Mesendoderm (in vitro differentiated cells): ENCODE results near the gene INTS4. TPM values are rescaled to one million over a fixed set of nuclear protein-coding genes. Genes with fewer than 3 reads are reported as not detected.
A peak's percentile ranks its signal among the peaks of the same experiment; 100 is the strongest.
"Not testable (repeated sequence)": the region's sequence is repeated elsewhere in the genome, so short reads cannot be mapped to it uniquely, and the experiment has no call there.

Source experiments
- DNase-seq: peaks from one replicate; pipeline ENCODE4 v3.0.0; 2013
- H2AK5ac ChIP-seq: 2 replicates; pipeline ENCODE4 v1.6.1; 2013; ENCODE audit warnings: low read length, inconsistent platforms
- H2BK120ac ChIP-seq: 2 replicates; pipeline ENCODE4 v1.6.1; 2013; ENCODE audit warnings: low read depth, mild to moderate bottlenecking, low read length, moderate library complexity, mixed read lengths
- H2BK15ac ChIP-seq: replicated peaks from 2 replicates; pipeline ENCODE4 v1.6.1; 2013; ENCODE audit warnings: low read depth, mild to moderate bottlenecking, moderate library complexity
- H2BK5ac ChIP-seq: 2 replicates; pipeline ENCODE4 v1.6.1; 2013; ENCODE audit warnings: low read length, inconsistent platforms
- H3K18ac ChIP-seq: 2 replicates; pipeline ENCODE4 v1.6.1; 2013; ENCODE audit warnings: mild to moderate bottlenecking, low read length, mixed read lengths
- H3K23ac ChIP-seq: one replicate; pipeline ENCODE4 v1.6.1; 2013; ENCODE audit warnings: low read length
- H3K27ac ChIP-seq: 2 replicates; pipeline ENCODE4 v1.5.1; 2013; ENCODE audit warnings: low read depth, mild to moderate bottlenecking, inconsistent platforms, low read length, moderate library complexity
- H3K27me3 ChIP-seq: 2 replicates; pipeline ENCODE4 v1.6.1; 2013; ENCODE audit warnings: low read length, control low read depth, mild to moderate bottlenecking, inconsistent platforms; ENCODE audit not compliant: insufficient read depth, poor library complexity
- H3K36me3 ChIP-seq: 2 replicates; pipeline ENCODE4 v1.6.1; 2013; ENCODE audit warnings: low read length, inconsistent platforms; ENCODE audit not compliant: control insufficient read depth, insufficient read depth
- H3K4ac ChIP-seq: one replicate; pipeline ENCODE4 v1.6.1; 2013; ENCODE audit warnings: low read depth, mild to moderate bottlenecking, low read length, moderate library complexity
- H3K4me1 ChIP-seq: 2 replicates; pipeline ENCODE4 v1.6.1; 2013; ENCODE audit warnings: low read depth, low read length, inconsistent platforms; ENCODE audit not compliant: control insufficient read depth
- H3K4me2 ChIP-seq: 2 replicates; pipeline ENCODE4 v1.6.1; 2013; ENCODE audit warnings: low read length
- H3K4me3 ChIP-seq: 2 replicates; pipeline ENCODE4 v1.5.1; 2013; ENCODE audit warnings: mild to moderate bottlenecking, low read length
- H3K56ac ChIP-seq: one replicate; pipeline ENCODE4 v1.6.1; 2013; ENCODE audit warnings: low read length
- H3K79me1 ChIP-seq: 2 replicates; pipeline ENCODE4 v1.6.1; 2013; ENCODE audit warnings: low read length, inconsistent platforms
- H3K79me2 ChIP-seq: 2 replicates; pipeline ENCODE4 v1.6.1; 2013; ENCODE audit warnings: mild to moderate bottlenecking, low read length; ENCODE audit not compliant: control insufficient read depth, insufficient read depth
- H3K9ac ChIP-seq: 2 replicates; pipeline ENCODE4 v1.6.1; 2013; ENCODE audit warnings: low read length, inconsistent platforms
- H4K5ac ChIP-seq: one replicate; pipeline ENCODE4 v1.6.1; 2013; ENCODE audit warnings: low read length
- H4K8ac ChIP-seq: one replicate; pipeline ENCODE4 v1.6.1; 2013; ENCODE audit warnings: low read depth, mild to moderate bottlenecking, control low read depth, low read length, moderate library complexity
- WGBS: extraction: QIAGEN DNeasy Blood & Tissue Kit; methylation state at CpG from one replicate; pipeline ENCODE4 v1.1.7; 2013; ENCODE audit warnings: low lambda C conversion rate, missing lambda C conversion rate; ENCODE audit not compliant: insufficient coverage; ENCODE audit errors: extremely low coverage; 5-methylcytosine and 5-hydroxymethylcytosine counted together
- polyA plus RNA-seq, 2 experiments: library from polyadenylated mRNA; stranded (reverse); fragments of 200-250 nt; gene quantifications; one replicate each; pipeline ENCODE4 v1.2.3, GENCODE V29; 2013

INTS4 gene
- polyA plus RNA-seq (2013, experiment 1 of 2): 17.7 TPM
- 19.1 TPM for polyA plus RNA-seq (2013, experiment 2 of 2)

- DNase-seq: peak; percentile 100
- Histone ChIP-seq H2BK5ac (no peak within 1 kb of the TSS), H4K8ac (no peak within 1 kb of the TSS), H3K36me3 (no peaks in the 10 kb centered on the region), H4K5ac (peak within 1 kb of the TSS; percentile 99), H3K27ac (peak within 1 kb of the TSS; percentile 39), H2AK5ac (no peak within 1 kb of the TSS), H3K18ac (no peak within 1 kb of the TSS), H3K4me2 (peak within 1 kb of the TSS; percentile 89), H2BK120ac (no peak within 1 kb of the TSS), H2BK15ac (no peak within 1 kb of the TSS), H3K4me1 (peaks cover 4% of the 10 kb centered on the region), H3K27me3 (no peaks in the 10 kb centered on the region), H3K4me3 (peak within 1 kb of the TSS; percentile 92), H3K56ac (peak within 1 kb of the TSS; percentile 89), H3K9ac (peak within 1 kb of the TSS; percentile 73), H3K79me2 (peaks cover 11% of the 10 kb centered on the region), H3K79me1 (peaks cover 12% of the 10 kb centered on the region), H3K4ac (no peak within 1 kb of the TSS), H3K23ac (no peak within 1 kb of the TSS)
- WGBS: no CpG with 5 or more reads among the region's 47 CpGs
These were observed at the start of gene INTS4 for GRCh38 chr11:77994434-77995362. Gene INTS4 (minus strand): TSS chr11:77994668. CDS start chr11:77994643, 25 bp downstream.

DNA sequence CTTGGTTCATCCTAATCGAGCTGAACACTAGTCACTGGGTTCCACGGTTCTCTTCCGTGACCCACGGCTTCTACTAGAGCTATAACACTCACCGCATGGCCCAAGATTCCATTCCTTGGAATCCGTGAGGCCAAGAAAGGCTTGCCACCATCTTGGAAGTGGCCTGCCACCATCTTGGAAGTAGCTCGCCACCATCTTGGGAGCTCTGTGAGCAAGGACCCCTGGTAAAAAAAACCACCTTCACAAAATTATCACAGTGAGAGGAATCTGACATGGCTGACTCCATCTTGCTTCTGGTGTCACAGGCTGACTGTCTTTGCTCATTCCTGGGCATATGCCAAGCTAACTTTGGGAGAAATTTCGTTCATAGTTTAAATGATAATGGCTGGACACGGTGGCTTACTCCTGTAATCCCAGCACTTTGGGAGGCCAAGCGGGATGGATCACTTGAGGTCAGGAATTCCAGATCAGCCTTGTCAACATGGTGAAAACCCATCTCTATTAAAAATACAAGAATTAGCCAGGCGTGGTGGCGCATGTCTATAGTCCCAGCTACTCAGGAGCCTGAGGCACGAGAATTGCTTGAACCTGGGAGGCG lies 47.5 kb upstream of the INTS4 start:
- Histone ChIP-seq H2BK15ac (no peak overlapping the region), H2AK5ac (no peak overlapping the region)
- no CpG with 5 or more reads among the region's 14 CpGs for whole genome bisulfite sequencing

GRCh38 chr11:78041380-78041719 lies 46.9 kb upstream of the INTS4 start:
- not testable (repeated sequence) for H3K79me1 ChIP-seq, H2BK15ac ChIP-seq, H2BK120ac ChIP-seq, H3K27me3 ChIP-seq, H3K4ac ChIP-seq, H3K36me3 ChIP-seq, H3K23ac ChIP-seq, H3K56ac ChIP-seq, H4K8ac ChIP-seq, H3K18ac ChIP-seq, H3K9ac ChIP-seq, H3K4me2 ChIP-seq, H2AK5ac ChIP-seq, H3K79me2 ChIP-seq, H3K27ac ChIP-seq, H3K4me3 ChIP-seq, H3K4me1 ChIP-seq, H2BK5ac ChIP-seq, H4K5ac ChIP-seq
- no CpG with 5 or more reads among the region's 8 CpGs for WGBS
- peak; percentile 26 for DNase-seq

More for the DNA sequence above, 47.5 kb upstream of the INTS4 start:
- H3K27ac ChIP-seq: no peak overlapping the region
- no peak overlapping the region for H3K56ac ChIP-seq
- no peak overlapping the region for H3K18ac ChIP-seq
- no peak for DNase-seq
- H3K23ac ChIP-seq: no peak overlapping the region
- H3K4me3 ChIP-seq: no peak overlapping the region
- H4K8ac ChIP-seq: no peak overlapping the region
- no peak overlapping the region for H3K9ac ChIP-seq
- H4K5ac ChIP-seq: no peak overlapping the region
- no peaks in the 10 kb centered on the region for H3K79me1 ChIP-seq
- H3K4ac ChIP-seq: no peak overlapping the region
- H3K4me1 ChIP-seq: peaks cover 2% of the 10 kb centered on the region
- no peak overlapping the region for H2BK120ac ChIP-seq
- no peaks in the 10 kb centered on the region for H3K79me2 ChIP-seq
- no peak overlapping the region for H2BK5ac ChIP-seq
- no peaks in the 10 kb centered on the region for H3K27me3 ChIP-seq
- no peak overlapping the region for H3K4me2 ChIP-seq
- no peaks in the 10 kb centered on the region for H3K36me3 ChIP-seq

DNA sequence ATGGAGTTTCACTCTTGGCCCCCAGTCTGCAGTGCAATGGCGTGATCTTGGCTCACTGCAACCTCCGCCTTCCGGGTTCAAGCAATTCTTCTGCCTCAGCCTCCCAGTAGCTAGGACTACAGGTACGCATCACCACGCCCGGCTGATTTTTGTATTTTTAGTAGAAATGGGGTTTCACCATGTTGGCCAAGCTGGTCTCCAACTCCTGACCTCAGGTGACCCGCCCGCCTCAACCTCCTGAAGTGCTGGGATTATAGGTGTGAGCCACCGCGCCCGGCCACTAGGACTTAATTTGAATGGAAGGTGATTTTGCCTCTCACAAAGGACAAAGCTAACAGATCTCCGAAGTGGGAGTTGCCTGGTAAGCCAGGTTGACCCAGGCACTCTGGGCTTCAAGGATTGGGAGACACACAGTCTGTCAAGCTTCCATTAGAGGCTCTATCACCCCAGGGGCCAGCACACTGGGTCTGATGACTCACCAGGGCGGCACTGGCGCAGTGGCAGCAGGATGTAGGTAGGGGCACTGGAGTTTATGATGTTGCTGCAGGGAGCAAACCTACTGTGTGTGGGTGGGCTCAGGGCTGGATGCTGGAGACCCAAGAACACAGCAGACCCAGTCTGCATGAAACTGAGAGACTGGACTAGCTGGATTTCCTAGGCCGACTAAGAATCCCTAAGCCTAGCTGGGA lies 46.4 kb upstream of the INTS4 start:
- Histone ChIP-seq H4K5ac (no peak overlapping the region), H3K4ac (no peak overlapping the region), H3K56ac (no peak overlapping the region), H2BK120ac (no peak overlapping the region), H3K79me2 (no peaks in the 10 kb centered on the region), H3K23ac (no peak overlapping the region), H4K8ac (no peak overlapping the region), H3K79me1 (no peaks in the 10 kb centered on the region), H3K9ac (no peak overlapping the region), H2BK5ac (no peak overlapping the region), H3K27me3 (no peaks in the 10 kb centered on the region), H3K36me3 (no peaks in the 10 kb centered on the region), H3K18ac (no peak overlapping the region), H3K4me3 (no peak overlapping the region), H3K27ac (no peak overlapping the region), H3K4me1 (no peaks in the 10 kb centered on the region), H3K4me2 (no peak overlapping the region), H2AK5ac (no peak overlapping the region), H2BK15ac (no peak overlapping the region)
- peak; percentile 68 for DNase-seq
- WGBS: no CpG with 5 or more reads among the region's 15 CpGs

GRCh38 chr11:78039919-78040671 lies 45.6 kb upstream of the INTS4 start:
- WGBS: no CpG with 5 or more reads among the region's 7 CpGs
- Histone ChIP-seq H4K5ac (no peak overlapping the region), H3K27me3 (no peaks in the 10 kb centered on the region), H3K4me3 (no peak overlapping the region), H3K18ac (no peak overlapping the region), H3K79me1 (no peaks in the 10 kb centered on the region), H2BK15ac (no peak overlapping the region), H3K56ac (peak overlapping the region; percentile 39), H3K4me1 (no peaks in the 10 kb centered on the region), H2BK5ac (no peak overlapping the region), H3K36me3 (no peaks in the 10 kb centered on the region), H3K27ac (no peak overlapping the region), H3K4ac (no peak overlapping the region), H2BK120ac (no peak overlapping the region), H3K23ac (no peak overlapping the region), H3K4me2 (no peak overlapping the region), H4K8ac (no peak overlapping the region), H2AK5ac (no peak overlapping the region), H3K79me2 (no peaks in the 10 kb centered on the region), H3K9ac (no peak overlapping the region)
- DNase-seq: no peak
